Measurements from ENCODE around the gene PRKRIP1.

Gene PRKRIP1

GRCh38 chr7:102398543-102398942, 2.4 kb downstream of the PRKRIP1 start:
- ChIA-PET POLR2A (interaction anchor here (0.6 kb wide), 1 partner anchor 68 kb away, joined by 13 read pairs; no protein-coding TSS in a partner anchor), CTCF (interaction anchor here (0.9 to 1.6 kb wide), 2 partner anchors 9 to 10 kb away, joined by 3 to 5 read pairs; no protein-coding TSS in a partner anchor)
- Histone ChIP-seq H3K4me3 (ENCODE audit: low read depth, low read length) (no peak overlapping the region), H3K4me1 (ENCODE audit: control insufficient read depth, insufficient read depth, low read length) (no peaks in the 10 kb centered on the region), H3K9me3 (ENCODE audit: control insufficient read depth, insufficient read depth, low read depth, low read length) (no peaks in the 10 kb centered on the region), H3K27ac (ENCODE audit: extremely low read depth, low read depth, low read length) (no peak overlapping the region), H3K36me3 (ENCODE audit: control insufficient read depth in 2 of 2, insufficient read depth in 1 of 2, low read length in 2 of 2) (peaks cover 38 to 48% of the 10 kb centered on the region in 2 experiments)
- TF ChIP-seq MZF1 (tag by site-specific recombination; IDR thresholded peaks at IDR 0.05; ENCODE audit: borderline replicate concordance) = no peak
- no peak for TF ChIP-seq ZNF133 (tag by site-specific recombination; IDR thresholded peaks at IDR 0.05)
- no peak for TF ChIP-seq KLF9 (tag by site-specific recombination; IDR thresholded peaks at IDR 0.05; ENCODE audit: low read depth)
- no peak for TF ChIP-seq ZNF692 (tag by site-specific recombination; IDR thresholded peaks at IDR 0.05)
- TF ChIP-seq ZNF416 (tag by site-specific recombination; IDR thresholded peaks at IDR 0.05) = no peak
- TF ChIP-seq ZNF747 (tag by site-specific recombination; IDR thresholded peaks at IDR 0.05) = no peak
- TF ChIP-seq HIC1 (tag by site-specific recombination; IDR thresholded peaks at IDR 0.05) = no peak
- TF ChIP-seq ZBTB26 (tag by site-specific recombination; optimal IDR thresholded peaks at IDR 0.05) = no peak
- TF ChIP-seq ZNF175 (tag by site-specific recombination; IDR thresholded peaks at IDR 0.05) = no peak
- no peak for TF ChIP-seq KLF16 (tag by site-specific recombination; IDR thresholded peaks at IDR 0.05)
- no peak for TF ChIP-seq ZNF132 (tag by site-specific recombination; IDR thresholded peaks at IDR 0.05; ENCODE audit: borderline replicate concordance)
- TF ChIP-seq ZNF571 (tag by site-specific recombination; IDR thresholded peaks at IDR 0.05) = no peak
- TF ChIP-seq OVOL3 (tag by site-specific recombination; IDR thresholded peaks at IDR 0.05) = no peak
- no peak for TF ChIP-seq ZBTB10 (tag by site-specific recombination; IDR thresholded peaks at IDR 0.05)
- TF ChIP-seq ZBTB1 (tag by site-specific recombination; IDR thresholded peaks at IDR 0.05) = no peak
- TF ChIP-seq ZFP3 (tag by site-specific recombination; IDR thresholded peaks at IDR 0.05; ENCODE audit: low read depth) = no peak

GRCh38 chr7:102400360-102400759, 4.2 kb downstream of the PRKRIP1 start:
- Histone ChIP-seq H3K4me1 (ENCODE audit: control insufficient read depth, insufficient read depth, low read length) (no peaks in the 10 kb centered on the region), H3K4me3 (ENCODE audit: low read depth, low read length) (no peak overlapping the region), H3K9me3 (ENCODE audit: control insufficient read depth, insufficient read depth, low read depth, low read length) (no peaks in the 10 kb centered on the region), H3K36me3 (ENCODE audit: control insufficient read depth in 2 of 2, insufficient read depth in 1 of 2, low read length in 2 of 2) (peaks cover 48 to 66% of the 10 kb centered on the region in 2 experiments), H3K27ac (ENCODE audit: extremely low read depth, low read depth, low read length) (no peak overlapping the region)
- ChIA-PET CTCF (interaction anchor here (0.7 to 1.0 kb wide), 2 partner anchors 50 to 67 kb away, joined by 4 to 6 read pairs; no protein-coding TSS in a partner anchor), POLR2A (no interaction called here)
- TF ChIP-seq ZNF274 (IDR thresholded peaks at IDR 0.05; ENCODE audit: low read length) (no peak), ZNF274 (tag by site-specific recombination; IDR thresholded peaks at IDR 0.05; ENCODE audit: borderline replicate concordance) (no peak), ZNF501 (tag by site-specific recombination; IDR thresholded peaks at IDR 0.05) (no peak), ZNF704 (tag by site-specific recombination; IDR thresholded peaks at IDR 0.05) (no peak), PBX3 (CRISPR knock-in tag; IDR thresholded peaks at IDR 0.05) (no peak), ZNF76 (tag by site-specific recombination; IDR thresholded peaks at IDR 0.05; ENCODE audit: borderline replicate concordance, low read depth) (no peak), ZNF362 (tag by site-specific recombination; IDR thresholded peaks at IDR 0.05) (no peak), ZNF629 (tag by site-specific recombination; IDR thresholded peaks at IDR 0.05) (no peak), ZNF548 (tag by site-specific recombination; IDR thresholded peaks at IDR 0.05) (no peak)
